SK-N-SH treated with all-trans-retinoic acid at 6 μM for 48 hours (cell line): ENCODE data around the gene SLMAP.

Experiments used
- ATAC-seq: fragments of 200-7000 bp; cut with Tn5 transposase; 3 replicates; pipeline ENCODE4 v1.9.1; 2020; ENCODE audit warnings: mild to moderate bottlenecking, moderate library complexity
- BACH2 ChIP-seq: fragments of 250-450 bp; sonication (Bioruptor Pico); IDR thresholded peaks from 2 replicates; pipeline ENCODE4 v1.9.0; 2021; ENCODE audit warnings: mild to moderate bottlenecking, borderline replicate concordance
- CREB5 ChIP-seq: fragments of 250-450 bp; sonication (Bioruptor Pico); IDR thresholded peaks from 2 replicates; pipeline ENCODE4 v1.5.1; 2020; ENCODE audit warnings: low read depth, mild to moderate bottlenecking, moderate library complexity
- CSDC2 ChIP-seq: fragments of 250-450 bp; sonication (Bioruptor Pico); IDR thresholded peaks from 2 replicates; pipeline ENCODE4 v1.5.0; 2020; ENCODE audit warnings: mild to moderate bottlenecking, moderate library complexity
- CSRNP3 ChIP-seq: fragments of 250-450 bp; sonication (Bioruptor Pico); IDR thresholded peaks from 2 replicates; pipeline ENCODE4 v1.5.1; 2021; ENCODE audit warnings: mild to moderate bottlenecking, moderate library complexity
- ESRRG ChIP-seq: fragments of 250-450 bp; sonication (Bioruptor Pico); IDR thresholded peaks from 2 replicates; pipeline ENCODE4 v1.6.1; 2021; ENCODE audit warnings: mild to moderate bottlenecking
- ISL1 ChIP-seq: fragments of 250-450 bp; sonication (Bioruptor Pico); IDR thresholded peaks from 2 replicates; pipeline ENCODE4 v2.1.2; 2022; ENCODE audit warnings: mild to moderate bottlenecking, moderate library complexity
- OSR1 ChIP-seq: fragments of 250-450 bp; sonication (Bioruptor Pico); IDR thresholded peaks from 2 replicates; pipeline ENCODE4 v1.8.0; 2022; ENCODE audit warnings: moderate library complexity, mild to moderate bottlenecking, inconsistent platforms
- PATZ1 ChIP-seq: fragments of 250-450 bp; sonication (Bioruptor Pico); IDR thresholded peaks from 2 replicates; pipeline ENCODE4 v1.8.0; 2020; ENCODE audit warnings: mild to moderate bottlenecking, moderate library complexity, borderline replicate concordance
- POU6F1 ChIP-seq: fragments of 250-450 bp; sonication (Bioruptor Pico); IDR thresholded peaks from 2 replicates; pipeline ENCODE4 v1.8.0; 2021; ENCODE audit warnings: low read depth, mild to moderate bottlenecking, moderate library complexity, borderline replicate concordance
- PPARA ChIP-seq: fragments of 250-450 bp; sonication (Bioruptor Pico); IDR thresholded peaks from 2 replicates; pipeline ENCODE4 v1.5.0; 2020; ENCODE audit warnings: mild to moderate bottlenecking, borderline replicate concordance
- RARB ChIP-seq: fragments of 250-450 bp; sonication (Bioruptor Pico); IDR thresholded peaks from 2 replicates; pipeline ENCODE4 v1.8.0; 2021; ENCODE audit warnings: mild to moderate bottlenecking, moderate library complexity
- SNAI2 ChIP-seq: fragments of 250-450 bp; sonication (Bioruptor Pico); IDR thresholded peaks from 2 replicates; pipeline ENCODE4 v1.5.0; 2020; ENCODE audit warnings: mild to moderate bottlenecking, moderate library complexity
- TCF4 ChIP-seq: fragments of 250-450 bp; sonication (Bioruptor Pico); IDR thresholded peaks from 2 replicates; pipeline ENCODE4 v1.8.0; 2021; ENCODE audit warnings: mild to moderate bottlenecking, moderate library complexity, borderline replicate concordance
- TOX ChIP-seq: fragments of 250-450 bp; sonication (Bioruptor Pico); IDR thresholded peaks from 2 replicates; pipeline ENCODE4 v1.8.0; 2021; ENCODE audit warnings: mild to moderate bottlenecking, moderate library complexity, borderline replicate concordance
- TSHZ2 ChIP-seq: fragments of 250-450 bp; sonication (Bioruptor Pico); IDR thresholded peaks from 2 replicates; pipeline ENCODE4 v1.5.0; 2020; ENCODE audit warnings: mild to moderate bottlenecking, moderate library complexity
- ZC3H10 ChIP-seq: fragments of 250-450 bp; sonication (Bioruptor Pico); IDR thresholded peaks from 2 replicates; pipeline ENCODE4 v1.5.1; 2021; ENCODE audit warnings: mild to moderate bottlenecking, moderate library complexity
- ZFP3 ChIP-seq: fragments of 250-450 bp; sonication (Bioruptor Pico); IDR thresholded peaks from 2 replicates; pipeline ENCODE4 v1.5.0; 2020; ENCODE audit warnings: mild to moderate bottlenecking, moderate library complexity
- ZFP30 ChIP-seq: fragments of 450-650 bp; formaldehyde crosslinking; IDR thresholded peaks from 2 replicates; pipeline ENCODE4 v1.5.0; 2022; ENCODE audit warnings: mild to moderate bottlenecking, moderate library complexity
- ZNF565 ChIP-seq: fragments of 450-650 bp; formaldehyde crosslinking; conservative IDR thresholded peaks from 2 replicates; pipeline ENCODE4 v1.5.0; 2020; ENCODE audit warnings: low read depth, mild to moderate bottlenecking, moderate library complexity
- ZNF70 ChIP-seq: fragments of 450-650 bp; formaldehyde crosslinking; IDR thresholded peaks from 2 replicates; pipeline ENCODE4 v1.5.0; 2020; ENCODE audit warnings: mild to moderate bottlenecking, moderate library complexity
- ZNF8 ChIP-seq: fragments of 450-650 bp; formaldehyde crosslinking; IDR thresholded peaks from 2 replicates; pipeline ENCODE4 v1.5.0; 2020; ENCODE audit warnings: mild to moderate bottlenecking, moderate library complexity

SLMAP gene

GRCh38 chr3:57952651-57953050 is 196.5 kb downstream of the SLMAP start:
- no peak for TF ChIP-seq CREB5
- no peak for TF ChIP-seq ZFP3
- TF ChIP-seq TOX (CRISPR knock-in tag): no peak
- TF ChIP-seq CSDC2: peak; percentile 50; the same call in 1 of the 2 replicates
- peak; percentile 1; the same call in 2 of the 3 replicates for ATAC-seq

GRCh38 chr3:57953576-57953975 is 197.5 kb downstream of the SLMAP start:
- TF ChIP-seq ISL1 (CRISPR knock-in tag): no peak
- no peak for TF ChIP-seq SNAI2 (CRISPR knock-in tag)
- TF ChIP-seq CSDC2: no peak
- no peak for ATAC-seq

GRCh38 chr3:57956119-57956832 is 200.2 kb downstream of the SLMAP start:
- no peak for TF ChIP-seq PATZ1
- TF ChIP-seq TCF4 (CRISPR knock-in tag): no peak
- no peak for TF ChIP-seq CSRNP3 (CRISPR knock-in tag)
- no peak for TF ChIP-seq ZNF70 (CRISPR knock-in tag)
- TF ChIP-seq BACH2 (CRISPR knock-in tag): no peak
- no peak for TF ChIP-seq TSHZ2 (CRISPR knock-in tag)
- TF ChIP-seq ZNF565 (CRISPR knock-in tag): no peak
- TF ChIP-seq PPARA (CRISPR knock-in tag): no peak
- no peak for TF ChIP-seq TOX (CRISPR knock-in tag)
- TF ChIP-seq ZC3H10: no peak
- TF ChIP-seq ESRRG (CRISPR knock-in tag): no peak
- TF ChIP-seq OSR1 (CRISPR knock-in tag): no peak
- TF ChIP-seq ZFP3: no peak
- TF ChIP-seq ZNF8 (CRISPR knock-in tag): no peak
- no peak for TF ChIP-seq CSDC2
- no peak for TF ChIP-seq ZFP30 (CRISPR knock-in tag)
- TF ChIP-seq ISL1 (CRISPR knock-in tag): no peak
- TF ChIP-seq POU6F1 (CRISPR knock-in tag): no peak
- TF ChIP-seq, all 23 proteins: peak for 0
- no peak for ATAC-seq

GRCh38 chr3:57956833-57957174 is 200.7 kb downstream of the SLMAP start:
- no peak for TF ChIP-seq ZNF70 (CRISPR knock-in tag)
- no peak for TF ChIP-seq POU6F1 (CRISPR knock-in tag)
- no peak for TF ChIP-seq PATZ1
- TF ChIP-seq TOX (CRISPR knock-in tag): no peak
- TF ChIP-seq CSDC2: no peak
- no peak for TF ChIP-seq RARB (CRISPR knock-in tag)
- TF ChIP-seq ZFP3: no peak

More at GRCh38 chr3:57956833-57957174, 200.7 kb downstream of the SLMAP start:
- ATAC-seq: no peak
